ENCODE measurements around the gene AP1S2. TPM values are rescaled to one million over a fixed set of nuclear protein-coding genes. Genes with fewer than 3 reads are reported as not detected.

The AP1S2 gene
- total RNA-seq, 1 donor from 2014 or later = 68.4 TPM

- no peaks in the 10 kb centered on the region for H3K27me3 Mint-ChIP-seq (ENCODE audit: low read depth)
- H3K27ac Mint-ChIP-seq (ENCODE audit: unreplicated experiment) = no peak overlapping the region
- TF ChIP-seq CTCF (IDR thresholded peaks at IDR 0.05) = no peak
- peaks cover 31% of the 10 kb centered on the region for H3K36me3 Mint-ChIP-seq (ENCODE audit: low read depth)
- peaks cover 12% of the 10 kb centered on the region for H3K4me1 Mint-ChIP-seq (ENCODE audit: low read depth)
- DNase-seq (ENCODE audit: low spot score) = no peak
- no peaks in the 10 kb centered on the region for H3K9me3 Mint-ChIP-seq (ENCODE audit: low read depth)
- H3K4me3 Mint-ChIP-seq (ENCODE audit: unreplicated experiment) = no peak overlapping the region
Observed at GRCh38 chrX:15813416-15813815, 41.2 kb downstream of the AP1S2 start.

- peaks cover 30% of the 10 kb centered on the region for H3K36me3 Mint-ChIP-seq (ENCODE audit: low read depth)
- TF ChIP-seq CTCF (IDR thresholded peaks at IDR 0.05) = no peak
- no peaks in the 10 kb centered on the region for H3K27me3 Mint-ChIP-seq (ENCODE audit: low read depth)
- no peak for DNase-seq (ENCODE audit: low spot score)
- no peaks in the 10 kb centered on the region for H3K9me3 Mint-ChIP-seq (ENCODE audit: low read depth)
- H3K27ac Mint-ChIP-seq (ENCODE audit: unreplicated experiment) = no peak overlapping the region
- peaks cover 12% of the 10 kb centered on the region for H3K4me1 Mint-ChIP-seq (ENCODE audit: low read depth)
- no peak overlapping the region for H3K4me3 Mint-ChIP-seq (ENCODE audit: unreplicated experiment)
Observed at GRCh38 chrX:15812192-15812938, 42.2 kb downstream of the AP1S2 start.

GRCh38 chrX:15808254-15808653 is 46.4 kb downstream of the AP1S2 start:
- Mint-ChIP-seq H3K27ac (ENCODE audit: unreplicated experiment) (no peak overlapping the region), H3K27me3 (ENCODE audit: low read depth) (no peaks in the 10 kb centered on the region), H3K4me1 (ENCODE audit: low read depth) (no peaks in the 10 kb centered on the region), H3K4me3 (ENCODE audit: unreplicated experiment) (no peak overlapping the region), H3K9me3 (ENCODE audit: low read depth) (no peaks in the 10 kb centered on the region), H3K36me3 (ENCODE audit: low read depth) (peaks cover 42% of the 10 kb centered on the region)
- DNase-seq (ENCODE audit: low spot score) = no peak
- TF ChIP-seq CTCF (IDR thresholded peaks at IDR 0.05) = no peak

GRCh38 chrX:15804563-15804962 is 50.0 kb downstream of the AP1S2 start:
- Mint-ChIP-seq H3K9me3 (ENCODE audit: low read depth) (no peaks in the 10 kb centered on the region), H3K36me3 (ENCODE audit: low read depth) (peaks cover 30% of the 10 kb centered on the region), H3K4me1 (ENCODE audit: low read depth) (no peaks in the 10 kb centered on the region), H3K27me3 (ENCODE audit: low read depth) (no peaks in the 10 kb centered on the region), H3K4me3 (ENCODE audit: unreplicated experiment) (no peak overlapping the region), H3K27ac (ENCODE audit: unreplicated experiment) (no peak overlapping the region)
- TF ChIP-seq CTCF (IDR thresholded peaks at IDR 0.05) = no peak
- DNase-seq (ENCODE audit: low spot score) = no peak

GRCh38 chrX:15797707-15798106 is 56.9 kb downstream of the AP1S2 start:
- Mint-ChIP-seq H3K27me3 (ENCODE audit: low read depth) (no peaks in the 10 kb centered on the region), H3K36me3 (ENCODE audit: low read depth) (peaks cover 9% of the 10 kb centered on the region), H3K4me3 (ENCODE audit: unreplicated experiment) (no peak overlapping the region), H3K9me3 (ENCODE audit: low read depth) (no peaks in the 10 kb centered on the region), H3K4me1 (ENCODE audit: low read depth) (peaks cover 3% of the 10 kb centered on the region), H3K27ac (ENCODE audit: unreplicated experiment) (no peak overlapping the region)
- DNase-seq (ENCODE audit: low spot score) = no peak
- TF ChIP-seq CTCF (IDR thresholded peaks at IDR 0.05) = no peak
